H1 (cell line): ENCODE results near the gene NUAK1. TPM values are rescaled to one million over a fixed set of nuclear protein-coding genes. Genes with fewer than 3 reads are reported as not detected.

Experiments
- CTCF ChIA-PET: fragments of 300-600 bp; sonication (Branson Sonifier 250); formaldehyde crosslinking; loops from one replicate; lab custom pipeline; 2021; ENCODE audit not compliant: partially characterized antibody; lab: Charles Lee
- POLR2A ChIA-PET: fragments of 300-600 bp; sonication (Branson Sonifier 250); formaldehyde crosslinking; loops from one replicate; lab custom pipeline; 2021; ENCODE audit warnings: inconsistent platforms; ENCODE audit not compliant: partially characterized antibody; lab: Charles Lee
- DNase-seq, 2 experiments: peaks; one replicate each; pipeline versions ENCODE4 v3.0.0 to v3.0.0-alpha.2; 2010 to 2022; ENCODE audit warnings: low spot score in 2 of 2, low read depth in 1 of 2, mixed read lengths in 1 of 2
- FAIRE-seq: peaks from 2 replicates; lab custom pipeline; 2011; peaks lifted over from hg19 to GRCh38; lab: Jason Lieb, UNC
- H2AFZ ChIP-seq: 2 replicates; pipeline ENCODE4 v1.8.1; 2012; ENCODE audit warnings: low read length, inconsistent platforms
- H2AK5ac ChIP-seq: 2 replicates; pipeline ENCODE4 v1.6.1; 2013; ENCODE audit warnings: low read depth, low read length
- H2BK120ac ChIP-seq: replicated peaks from 2 replicates; pipeline ENCODE3; 2013; ENCODE audit warnings: low read depth, low read length, inconsistent platforms
- H2BK12ac ChIP-seq: 2 replicates; pipeline ENCODE4 v1.6.1; 2013; ENCODE audit warnings: low read depth, low read length
- H2BK15ac ChIP-seq: 2 replicates; pipeline ENCODE4 v1.6.1; 2013; ENCODE audit warnings: low read length
- H2BK20ac ChIP-seq: 2 replicates; pipeline ENCODE4 v1.6.1; 2013; ENCODE audit warnings: low read length
- H2BK5ac ChIP-seq: 2 replicates; pipeline ENCODE4 v1.6.1; 2013; ENCODE audit warnings: low read depth, low read length
- H3K14ac ChIP-seq: 2 replicates; pipeline ENCODE4 v1.6.1; 2013; ENCODE audit warnings: inconsistent platforms; ENCODE audit not compliant: insufficient read length
- H3K18ac ChIP-seq: 2 replicates; pipeline ENCODE4 v1.6.1; 2013; ENCODE audit warnings: low read length; ENCODE audit errors: extremely low read depth
- H3K23ac ChIP-seq: 2 replicates; pipeline ENCODE4 v1.6.1; 2013; ENCODE audit warnings: inconsistent platforms; ENCODE audit not compliant: insufficient read length
- H3K23me2 ChIP-seq: 2 replicates; pipeline ENCODE4 v1.6.1; 2013; ENCODE audit warnings: low read depth, low read length
- H3K27ac ChIP-seq: 2 replicates; pipeline ENCODE4 v1.6.1; 2011; ENCODE audit warnings: low read depth, low read length, inconsistent platforms
- H3K27me3 ChIP-seq, 4 experiments: replicated peaks in 1 of 4; 1 replicate in 1 of 4; 2 replicates in 3 of 4; pipeline versions ENCODE4 v1.6.1 to v1.8.1; 2011 to 2013; ENCODE audit warnings: low read length in 3 of 4, mild to moderate bottlenecking in 3 of 4, inconsistent platforms in 2 of 4, mixed read lengths in 2 of 4, moderate library complexity in 1 of 4; ENCODE audit not compliant: control insufficient read depth in 3 of 4, insufficient read depth in 3 of 4; ENCODE audit errors: extremely low read depth in 1 of 4
- H3K36me3 ChIP-seq, 4 experiments: 2 replicates each; pipeline versions ENCODE4 v1.6.1 to v1.8.1; 2011 to 2013; ENCODE audit warnings: mild to moderate bottlenecking in 4 of 4, low read length in 3 of 4, moderate library complexity in 2 of 4, control low read depth in 1 of 4, inconsistent platforms in 1 of 4; ENCODE audit not compliant: insufficient read depth in 4 of 4, control insufficient read depth in 2 of 4
- H3K4ac ChIP-seq: replicated peaks from 2 replicates; pipeline ENCODE3; 2013; ENCODE audit warnings: low read length, low read depth, mixed read lengths, inconsistent platforms; ENCODE audit not compliant: insufficient read length
- H3K4me1 ChIP-seq, 4 experiments: replicated peaks in 1 of 4; 1 replicate in 1 of 4; 2 replicates in 3 of 4; pipeline versions ENCODE4 v1.6.1 to v1.8.1; 2011 to 2013; ENCODE audit warnings: low read length in 3 of 4, inconsistent platforms in 2 of 4, mixed read lengths in 1 of 4; ENCODE audit not compliant: insufficient read depth in 4 of 4, control insufficient read depth in 3 of 4
- H3K4me2 ChIP-seq, 2 experiments: 2 replicates each; pipeline versions ENCODE4 v1.6.1 to v1.8.1; 2011 to 2013; ENCODE audit warnings: low read depth in 2 of 2, low read length in 2 of 2, control low read depth in 1 of 2, inconsistent platforms in 1 of 2, mild to moderate bottlenecking in 1 of 2; ENCODE audit not compliant: insufficient read depth in 1 of 2
- H3K4me3 ChIP-seq, 4 experiments: fragments of 200-600, 300-600 bp in 1 of 4; sonication (generic), shearing (Covaris generic), sonication (Bioruptor Twin) in 1 of 4; 2 replicates each; pipeline versions ENCODE4 v1.5.1 to v1.8.1; 2011 to 2016; ENCODE audit warnings: low read length in 4 of 4, low read depth in 3 of 4, control low read depth in 2 of 4, inconsistent platforms in 2 of 4, mild to moderate bottlenecking in 2 of 4, mixed read lengths in 1 of 4, moderate library complexity in 1 of 4; ENCODE audit not compliant: insufficient read depth in 2 of 4; ENCODE audit errors: extremely low read depth in 1 of 4
- H3K56ac ChIP-seq: replicated peaks from 2 replicates; pipeline ENCODE3; 2013; ENCODE audit warnings: low read depth, mild to moderate bottlenecking, mixed read lengths, low read length, inconsistent platforms; ENCODE audit not compliant: insufficient read length
- H3K79me1 ChIP-seq: 2 replicates; pipeline ENCODE4 v1.6.1; 2013; ENCODE audit warnings: low read depth, low read length, control low read depth
- H3K79me2 ChIP-seq, 2 experiments: 2 replicates each; pipeline versions ENCODE4 v1.6.1 to v1.8.1; 2012 to 2013; ENCODE audit warnings: low read length in 2 of 2, mild to moderate bottlenecking in 2 of 2, inconsistent platforms in 1 of 2; ENCODE audit not compliant: insufficient read depth in 2 of 2, control insufficient read depth in 1 of 2
- H3K9ac ChIP-seq, 4 experiments: replicated peaks in 1 of 4; 1 replicate in 1 of 4; 2 replicates in 3 of 4; pipeline versions ENCODE4 v1.6.1 to v1.8.1; 2011 to 2013; ENCODE audit warnings: low read depth in 3 of 4, low read length in 3 of 4, control low read depth in 2 of 4, mild to moderate bottlenecking in 2 of 4, moderate library complexity in 2 of 4, inconsistent platforms in 1 of 4; ENCODE audit errors: extremely low read depth in 1 of 4
- H3K9me3 ChIP-seq, 2 experiments: 2 replicates each; pipeline versions ENCODE4 v1.6.1 to v1.8.1; 2012 to 2013; ENCODE audit warnings: mild to moderate bottlenecking in 2 of 2, moderate library complexity in 2 of 2, control low read depth in 1 of 2, inconsistent platforms in 1 of 2, low read depth in 1 of 2, low read length in 1 of 2, mixed read lengths in 1 of 2; ENCODE audit not compliant: insufficient read depth in 2 of 2
- H4K20me1 ChIP-seq, 2 experiments: replicated peaks in 1 of 2; 2 replicates each; pipeline versions ENCODE3 to v1.8.1; 2011 to 2013; ENCODE audit warnings: inconsistent platforms in 2 of 2, low read length in 2 of 2, mild to moderate bottlenecking in 1 of 2; ENCODE audit not compliant: insufficient read depth in 2 of 2, control insufficient read depth in 1 of 2
- H4K5ac ChIP-seq: 2 replicates; pipeline ENCODE4 v1.6.1; 2013; ENCODE audit warnings: low read length, low read depth, mixed read lengths, inconsistent platforms; ENCODE audit not compliant: insufficient read length
- H4K8ac ChIP-seq: 2 replicates; pipeline ENCODE4 v1.8.0; 2013; ENCODE audit warnings: mild to moderate bottlenecking, moderate library complexity, low read length, inconsistent platforms; ENCODE audit not compliant: insufficient read depth; ENCODE audit errors: extremely low read depth
- H4K91ac ChIP-seq: replicated peaks from 2 replicates; pipeline ENCODE3; 2013; ENCODE audit warnings: low read length, mixed read lengths, inconsistent platforms; ENCODE audit not compliant: insufficient read length
- CBX5 ChIP-seq: fragments of 300-800, 300-1000 bp; sonication (generic); IDR thresholded peaks from 2 replicates; pipeline ENCODE4 v1.7.1; 2016; ENCODE audit warnings: antibody characterized with exemption, low read length, low read depth
- EP300 ChIP-seq, 2 experiments: IDR thresholded peaks; 1 replicate in 1 of 2; 2 replicates in 1 of 2; pipeline ENCODE4 v1.6.1; 2011 to 2012; ENCODE audit warnings: low read depth in 2 of 2, low read length in 2 of 2, mild to moderate bottlenecking in 2 of 2, borderline replicate concordance in 1 of 2, inconsistent platforms in 1 of 2, moderate library complexity in 1 of 2
- EZH2 ChIP-seq: fragments of 200-600 bp; sonication (generic); IDR thresholded peaks from 2 replicates; pipeline ENCODE4 v1.7.1; 2012; ENCODE audit warnings: low read depth, mild to moderate bottlenecking, moderate library complexity, low read length, inconsistent platforms; ENCODE audit not compliant: severe bottlenecking
- FOSL1 ChIP-seq: IDR thresholded peaks from 2 replicates; pipeline ENCODE4 v1.6.1; 2011; ENCODE audit warnings: mild to moderate bottlenecking, low read depth, low read length, moderate library complexity; ENCODE audit not compliant: insufficient read depth
- RNF2 ChIP-seq: fragments of 200-900, 300-1000 bp; sonication (generic); IDR thresholded peaks from 2 replicates; pipeline ENCODE4 v1.7.1; 2016; ENCODE audit warnings: borderline replicate concordance, low read depth, mild to moderate bottlenecking, antibody characterized with exemption, low read length; ENCODE audit not compliant: poor library complexity, severe bottlenecking; ENCODE audit errors: missing control alignments
- SIRT6 ChIP-seq: IDR thresholded peaks from one replicate; pipeline ENCODE4 v1.7.1; 2012; ENCODE audit warnings: low read length, inconsistent platforms
- SP1 ChIP-seq: IDR thresholded peaks from 2 replicates; pipeline ENCODE4 v1.6.1; 2011; ENCODE audit warnings: low read depth, low read length
- TAF7 ChIP-seq: optimal IDR thresholded peaks from 2 replicates; pipeline ENCODE3; 2011; ENCODE audit warnings: low read depth, mild to moderate bottlenecking, inconsistent platforms, low read length, moderate library complexity, borderline replicate concordance
- WGBS, 2 experiments: shearing (Covaris generic) in 1 of 2; methylation state at CpG; one replicate each; pipeline versions ENCODE4 v1.1.6 to v1.1.7; 2013 to 2015; ENCODE audit warnings: low lambda C conversion rate in 2 of 2, mixed read lengths in 2 of 2, inconsistent platforms in 1 of 2, low coverage in 1 of 2, missing lambda C conversion rate in 1 of 2; ENCODE audit not compliant: insufficient replicate concordance in 2 of 2, insufficient coverage in 1 of 2, insufficient read length in 1 of 2; ENCODE audit errors: extremely low coverage in 1 of 2, missing lambda C conversion rate in 1 of 2; 5-methylcytosine and 5-hydroxymethylcytosine counted together
- polyA plus RNA-seq, 7 experiments: library from polyadenylated mRNA; depleted of rRNA in 3 of 7; stranded (reverse) in 5 of 7; unstranded in 2 of 7; fragments of >200 nt in 5 of 7; fragments of 200-250 nt in 2 of 7; gene quantifications; 1 replicate in 5 of 7; 2 replicates in 1 of 7; 4 replicates in 1 of 7; pipeline versions ENCODE4 v1.2.1 to v1.2.3, GENCODE V29; 2011 to 2013; ENCODE audit warnings: missing spikeins in 2 of 7, mixed read lengths in 2 of 7
- total RNA-seq: library from RNA; stranded (reverse); fragmentation: NEBNext Ultra II Directional; extraction: Animal tissue kit (Norgen Biotek cat#: 25700); gene quantifications from 2 replicates; pipeline ENCODE4 v1.2.1, GENCODE V29; 2021
- TF ChIP-seq, protein P1 (sequence below): IDR thresholded peaks from 2 replicates; pipeline ENCODE4 v1.6.1; 2012; ENCODE audit warnings: inconsistent platforms
- TF ChIP-seq, protein P2 (sequence below): IDR thresholded peaks from 2 replicates; pipeline ENCODE4 v1.6.1; 2012; ENCODE audit warnings: inconsistent platforms

Gene NUAK1
- total and polyA plus RNA-seq, 2 of the 8 experiments (the other 6 are each of a cell fraction or from before 2014, with no cell fraction given), result 6.7 to 18.2 TPM

DNA sequence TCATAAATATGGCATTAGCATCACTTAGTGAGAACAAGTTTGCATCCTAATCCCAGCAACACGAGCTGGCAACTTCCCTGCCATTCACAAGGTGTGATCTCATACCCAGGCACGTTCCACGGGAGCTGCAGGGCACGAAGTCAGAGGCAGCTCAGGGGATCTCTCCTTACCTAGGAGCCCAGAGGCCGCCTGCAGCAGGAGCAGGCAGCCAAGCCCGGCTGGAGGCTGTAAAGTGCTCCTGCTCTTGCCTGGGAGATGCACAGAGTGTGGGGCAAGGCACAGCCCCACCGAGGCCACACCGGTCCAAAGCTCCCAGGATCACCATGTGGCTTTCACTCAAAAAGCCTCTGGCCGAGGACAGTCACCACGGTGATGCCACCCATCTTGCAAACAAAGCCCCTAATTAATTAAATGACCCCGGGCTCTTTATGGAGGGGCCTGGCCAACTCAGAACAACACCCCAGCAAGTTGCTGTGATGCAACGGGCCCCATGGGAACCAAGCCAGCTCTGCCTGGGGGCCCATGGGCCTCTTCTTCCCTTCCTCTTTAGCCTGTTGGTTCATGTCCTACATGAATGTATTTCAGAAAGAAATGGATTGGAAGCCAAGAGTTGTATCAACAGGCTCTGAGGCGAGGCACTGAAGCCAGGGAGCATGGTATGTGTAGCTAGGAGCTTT, 26.5 kb downstream of the NUAK1 start:
- Histone ChIP-seq H3K27ac (no peak overlapping the region), H4K5ac (no peak overlapping the region), H3K9me3 (no peaks in the 10 kb centered on the region), H3K23me2 (no peaks in the 10 kb centered on the region), H3K23ac (no peak overlapping the region), H3K4ac (peak overlapping the region; percentile 17), H2BK12ac (peak overlapping the region; percentile 55), H4K20me1 (peaks cover 3 to 8% of the 10 kb centered on the region in 2 experiments), H4K91ac (no peak overlapping the region), H3K56ac (no peak overlapping the region), H2AK5ac (no peak overlapping the region; the same call in 1 of the 2 replicates), H3K36me3 (no peaks in the 10 kb centered on the region), H2BK5ac (peak overlapping the region; percentile 60; the same call in 1 of the 2 replicates), H3K4me1 (peaks cover 19 to 46% (median 37%) of the 10 kb centered on the region in 4 experiments), H3K4me2 (no peak overlapping the region), H3K27me3 (no peaks in the 10 kb centered on the region), H3K79me1 (peaks cover 9% of the 10 kb centered on the region; the same call in 1 of the 2 replicates), H2BK120ac (no peak overlapping the region), H3K79me2 (peaks cover 8 to 88% of the 10 kb centered on the region in 2 experiments), H2AFZ (no peak overlapping the region), H2BK20ac (no peak overlapping the region), H3K9ac (no peak overlapping the region), H2BK15ac (peak overlapping the region; percentile 89; the same call in 1 of the 2 replicates), H3K14ac (no peak overlapping the region), H4K8ac (no peak overlapping the region), H3K4me3 (peak overlapping the region in 1 of 4 experiments; percentile 5; a peak in 1 of 8 replicates), H3K18ac (0 out of 2 replicates have a peak overlapping the region, but pooled peaks have one; percentile 1)
- WGBS, 2 experiments, result 70% methylated on average over 13 of the region's 13 CpGs; no CpG with 5 or more reads in 1 of the 2 experiments
- no peak for DNase-seq
- CTCF ChIA-PET, result interaction anchor here (0.7 to 2.9 kb wide), 5 partner anchors 11 to 36 kb away, joined by 3 to 9 read pairs (median 3); no protein-coding TSS in a partner anchor
- FAIRE-seq, result no peak
- POLR2A ChIA-PET, result interaction anchor here (0.7 to 3.7 kb wide), 4 partner anchors 9 to 18 kb away, joined by 3 to 11 read pairs (median 4); no protein-coding TSS in a partner anchor
- TF ChIP-seq SP1 (no peak), SIRT6 (no peak), EZH2 (no peak), EP300 (IDR thresholded peaks at IDR 0.05; ENCODE audit: borderline replicate concordance in 1 of 2, low read depth in 2 of 2, low read length in 2 of 2) (no peak), FOSL1 (no peak), RNF2 (no peak), CBX5 (no peak), TAF7 (no peak)
- TF ChIP-seq, protein P1, sequence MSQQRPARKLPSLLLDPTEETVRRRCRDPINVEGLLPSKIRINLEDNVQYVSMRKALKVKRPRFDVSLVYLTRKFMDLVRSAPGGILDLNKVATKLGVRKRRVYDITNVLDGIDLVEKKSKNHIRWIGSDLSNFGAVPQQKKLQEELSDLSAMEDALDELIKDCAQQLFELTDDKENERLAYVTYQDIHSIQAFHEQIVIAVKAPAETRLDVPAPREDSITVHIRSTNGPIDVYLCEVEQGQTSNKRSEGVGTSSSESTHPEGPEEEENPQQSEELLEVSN, result peak; percentile 69; the same call in 1 of the 2 replicates
- TF ChIP-seq, protein P2, sequence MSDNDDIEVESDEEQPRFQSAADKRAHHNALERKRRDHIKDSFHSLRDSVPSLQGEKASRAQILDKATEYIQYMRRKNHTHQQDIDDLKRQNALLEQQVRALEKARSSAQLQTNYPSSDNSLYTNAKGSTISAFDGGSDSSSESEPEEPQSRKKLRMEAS, result peak; percentile 79
